SU-DHL-6 (cell line): Measurements from ENCODE around the gene LSM14B.
"Not testable (repeated sequence)": the region's sequence is repeated elsewhere in the genome, so short reads cannot be mapped to it uniquely, and the experiment has no call there.

Experiments used
- CTCF ChIP-seq: fragments of 200-600 bp; sonication (generic); IDR thresholded peaks from one replicate; pipeline ENCODE4 v1.5.1; 2017; ENCODE audit warnings: antibody characterized with exemption, mild to moderate bottlenecking, low read length, moderate library complexity; ENCODE audit not compliant: insufficient read depth, poor library complexity, severe bottlenecking
- EZH2phosphoT487 ChIP-seq: fragments of 200-600 bp; sonication (generic), shearing (Covaris generic); conservative IDR thresholded peaks from 2 replicates; pipeline ENCODE4 v1.6.1; 2018; ENCODE audit warnings: mild to moderate bottlenecking, antibody characterized with exemption, low read length, moderate library complexity, mixed read lengths

GRCh38 chr20:62084224-62084623, 38.1 kb upstream of the LSM14B start:
- not testable (repeated sequence) for TF ChIP-seq CTCF, EZH2phosphoT487
